ES-I3 (cell line): ENCODE measurements around the gene SCO2.
A peak's percentile ranks its signal among the peaks of the same experiment; 100 is the strongest.

Experiments
- H3K36me3 ChIP-seq: 2 replicates; pipeline ENCODE4 v1.6.1; 2013; ENCODE audit warnings: mild to moderate bottlenecking, low read length, control low read depth, moderate library complexity; ENCODE audit not compliant: insufficient read depth
- H3K4me1 ChIP-seq: 2 replicates; pipeline ENCODE4 v1.6.1; 2013; ENCODE audit warnings: mild to moderate bottlenecking, control low read depth, low read length; ENCODE audit not compliant: insufficient read depth
- H3K9ac ChIP-seq: 2 replicates; pipeline ENCODE4 v1.6.1; 2013; ENCODE audit warnings: low read depth, mild to moderate bottlenecking, low read length, moderate library complexity
- H3K9me3 ChIP-seq: 2 replicates; pipeline ENCODE4 v1.6.1; 2013; ENCODE audit warnings: mild to moderate bottlenecking, low read length, moderate library complexity; ENCODE audit not compliant: control insufficient read depth, insufficient read depth

SCO2 gene

DNA sequence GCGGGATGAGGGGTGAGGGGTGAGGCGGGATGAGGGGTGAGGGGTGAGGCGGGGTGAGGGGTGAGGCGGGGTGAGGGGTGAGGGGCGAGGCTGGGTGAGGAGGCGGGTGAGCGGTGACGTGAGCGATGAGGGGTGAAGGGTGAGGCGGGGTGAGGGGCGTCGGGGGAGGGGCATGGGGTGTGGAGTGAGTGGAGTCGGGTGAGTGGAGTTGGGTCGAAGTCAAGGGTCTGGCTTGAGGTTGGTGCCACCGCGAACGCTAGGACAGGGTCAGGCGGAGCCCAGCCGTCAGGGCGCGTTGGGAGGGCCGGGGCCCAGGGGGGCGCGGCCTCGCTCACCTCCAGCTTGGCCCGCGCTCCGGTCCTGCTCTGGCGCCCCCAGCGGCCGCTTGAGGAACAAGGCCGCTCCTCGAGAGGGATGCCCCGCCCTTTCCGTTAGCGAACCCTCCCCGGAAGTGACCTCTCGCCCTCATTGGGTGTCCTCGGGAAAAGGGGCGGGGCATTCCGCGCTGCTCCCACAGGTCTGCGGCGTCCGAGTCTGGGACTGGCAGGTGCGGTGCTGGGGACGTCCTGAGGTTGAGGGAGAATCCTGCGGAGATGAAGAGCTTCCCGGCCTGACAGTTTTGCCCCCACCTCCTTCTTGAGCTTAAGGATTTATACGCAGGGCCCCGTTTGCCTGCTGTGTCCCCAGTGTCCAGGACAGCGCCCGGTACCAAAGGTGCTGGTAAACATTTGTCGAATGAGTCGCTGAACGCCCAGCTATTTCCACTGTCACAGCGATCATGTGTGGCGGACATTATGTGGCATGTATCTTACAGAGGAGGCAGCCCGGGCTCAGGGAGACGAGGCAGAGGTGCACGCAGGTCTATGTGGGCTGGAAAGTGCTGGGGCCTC lies 37.4 kb upstream of the SCO2 start, which contains the start of gene SYCE3:
TSS of gene SYCE3 (minus strand) at position 397 of the 890 bp plus-strand sequence. CDS start 6,514 bp downstream, outside the sequence.
- no peaks in the 10 kb centered on the region for H3K4me1 ChIP-seq
- peaks cover 2% of the 10 kb centered on the region; the same call in 1 of the 2 replicates for H3K36me3 ChIP-seq
- H3K9me3 ChIP-seq, result no peaks in the 10 kb centered on the region
- H3K9ac ChIP-seq, result peak within 1 kb of the TSS; percentile 82

DNA sequence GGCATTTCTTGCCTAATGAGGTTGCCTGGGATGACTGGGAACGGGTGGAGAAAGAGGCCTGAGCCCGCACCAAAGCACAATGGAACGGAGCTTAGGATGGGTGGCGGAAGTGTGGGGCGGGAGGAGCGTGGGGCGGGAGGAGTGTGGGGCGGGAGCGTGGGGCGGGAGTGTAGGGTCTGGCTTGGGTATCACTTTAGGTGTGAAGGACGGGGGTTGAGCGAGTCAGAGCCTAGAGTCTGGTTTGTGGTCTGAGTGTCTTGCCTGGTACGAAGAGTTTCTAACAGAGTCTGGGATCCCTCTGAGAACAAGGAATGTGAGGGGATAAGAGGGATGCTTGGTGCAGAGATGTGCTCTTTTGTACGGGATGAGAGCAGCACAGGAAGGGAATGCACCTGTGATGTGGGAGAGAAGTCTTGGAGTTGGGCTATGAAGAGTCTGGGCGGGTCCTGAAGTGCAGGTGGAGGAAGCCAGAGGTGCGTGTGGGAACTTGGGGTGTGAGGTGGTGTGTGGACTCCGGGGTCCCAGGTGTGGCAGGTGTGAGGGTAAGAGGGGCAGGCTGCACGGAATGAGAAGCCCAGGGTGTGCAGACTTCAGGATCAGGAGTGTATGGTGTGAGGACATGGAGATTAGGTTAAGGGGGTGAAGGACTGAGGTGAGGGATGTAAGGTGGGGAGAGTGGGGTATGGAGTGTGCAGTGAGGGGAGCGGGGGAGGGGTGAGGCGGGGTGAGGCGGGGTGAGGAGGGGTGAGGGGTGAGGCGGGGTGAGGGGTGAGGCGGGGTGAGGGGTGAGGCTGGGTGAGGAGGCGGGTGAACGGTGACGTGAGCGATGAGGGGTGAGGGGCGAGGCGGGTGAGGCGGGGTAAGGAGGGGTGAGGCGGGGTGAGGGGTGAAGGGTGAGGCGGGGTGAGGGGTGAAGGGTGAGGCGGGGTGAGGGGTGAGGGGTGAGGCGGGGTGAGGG lies 36.3 kb upstream of the SCO2 start:
- H3K9ac ChIP-seq, result no peak overlapping the region
- no peaks in the 10 kb centered on the region for H3K36me3 ChIP-seq
- H3K9me3 ChIP-seq, result no peaks in the 10 kb centered on the region

DNA sequence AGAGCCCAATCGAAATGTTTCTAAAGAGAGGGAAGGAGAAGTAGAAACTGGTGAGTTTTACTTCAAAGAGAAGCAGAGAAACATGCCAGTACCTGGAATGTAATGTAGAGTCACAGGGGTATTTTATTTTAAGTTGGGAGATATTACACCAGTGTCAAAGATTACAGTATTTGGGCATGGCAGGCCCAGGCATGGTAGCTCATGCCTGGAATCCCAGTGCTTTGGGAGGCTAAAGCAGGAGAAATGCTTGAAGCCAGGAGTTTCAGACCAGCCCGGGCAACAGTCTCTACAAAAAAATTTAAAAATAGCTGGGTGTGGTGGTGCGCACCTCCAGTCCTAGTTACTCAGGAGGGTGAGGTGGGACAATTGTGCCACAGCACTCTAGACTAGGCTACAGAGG lies 34.6 kb upstream of the SCO2 start:
- Histone ChIP-seq H3K9ac (no peak overlapping the region), H3K36me3 (no peaks in the 10 kb centered on the region), H3K9me3 (no peaks in the 10 kb centered on the region), H3K4me1 (no peaks in the 10 kb centered on the region)

More for the DNA sequence above, 36.3 kb upstream of the SCO2 start:
- H3K4me1 ChIP-seq, result no peaks in the 10 kb centered on the region

DNA sequence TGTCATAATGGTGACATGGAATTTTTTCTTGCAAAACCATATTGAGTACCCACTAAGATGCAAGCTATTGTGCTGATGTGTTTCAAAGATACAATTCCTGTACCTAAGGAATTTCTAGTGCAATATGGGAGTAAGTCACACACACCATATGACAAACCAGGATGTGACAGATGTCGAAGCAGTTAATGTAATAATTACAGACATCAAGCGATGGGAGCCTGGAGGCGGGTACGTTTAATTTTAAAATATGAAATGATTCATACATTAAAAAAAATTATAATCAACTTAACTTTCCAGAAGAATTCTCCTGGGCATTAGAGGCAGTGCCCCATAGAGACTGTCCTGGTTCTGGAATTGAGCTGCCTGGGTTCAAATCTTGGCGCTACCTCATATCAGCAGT lies 31.3 kb upstream of the SCO2 start:
- no peaks in the 10 kb centered on the region for H3K4me1 ChIP-seq
- no peak overlapping the region for H3K9ac ChIP-seq
- no peaks in the 10 kb centered on the region for H3K9me3 ChIP-seq
- no peaks in the 10 kb centered on the region for H3K36me3 ChIP-seq

DNA sequence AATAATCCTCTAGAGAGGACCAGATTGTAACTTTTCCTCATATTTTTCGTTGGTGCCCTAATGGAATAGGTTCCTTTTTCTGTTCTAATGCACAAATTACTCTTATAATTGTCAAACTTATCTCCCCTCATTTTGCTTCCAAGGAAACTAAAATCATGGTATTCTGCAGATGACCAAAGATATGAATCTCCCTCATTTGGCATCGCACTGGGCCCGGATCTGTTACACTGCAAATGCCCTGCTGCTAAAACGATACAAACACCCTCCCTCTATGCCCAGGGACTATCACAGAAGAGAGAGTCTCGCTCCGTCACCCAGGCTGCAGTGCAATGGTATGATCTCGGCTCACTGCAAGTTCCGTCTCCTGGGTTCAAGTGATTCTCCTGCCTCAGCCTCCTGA lies 27.9 kb upstream of the SCO2 start:
- Histone ChIP-seq H3K4me1 (no peaks in the 10 kb centered on the region), H3K9me3 (no peaks in the 10 kb centered on the region), H3K9ac (no peak overlapping the region), H3K36me3 (no peaks in the 10 kb centered on the region)

DNA sequence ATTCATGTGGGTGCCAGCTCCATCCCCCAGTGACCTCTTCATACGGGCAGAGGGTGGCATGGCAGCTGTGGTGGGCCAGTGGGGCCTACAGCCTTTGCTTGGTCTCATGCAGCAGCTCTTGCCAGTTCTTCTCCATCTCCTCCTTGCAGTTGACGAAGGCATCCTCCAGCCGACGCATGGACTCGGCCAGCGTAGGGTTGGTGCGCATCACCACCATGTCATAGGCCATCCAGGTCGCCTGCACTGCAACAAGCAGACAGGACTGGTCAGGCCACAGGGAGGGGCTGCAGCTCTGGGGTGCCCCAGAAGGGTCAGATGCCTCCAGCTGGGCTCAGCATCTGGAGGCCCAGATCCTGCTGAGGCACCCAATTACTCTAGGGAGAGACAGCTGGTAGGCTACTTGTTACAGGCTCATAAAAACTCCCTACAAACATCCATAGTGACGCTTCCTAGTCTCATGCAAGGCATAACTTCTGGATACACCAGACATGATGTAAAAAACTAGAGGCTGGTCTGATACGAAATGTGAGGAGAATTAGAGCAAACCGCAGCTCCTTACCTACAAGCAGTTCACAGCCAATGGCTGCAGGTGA lies 25.9 kb upstream of the SCO2 start:
- Histone ChIP-seq H3K9ac (no peak overlapping the region), H3K36me3 (no peaks in the 10 kb centered on the region), H3K4me1 (no peaks in the 10 kb centered on the region), H3K9me3 (no peaks in the 10 kb centered on the region)

DNA sequence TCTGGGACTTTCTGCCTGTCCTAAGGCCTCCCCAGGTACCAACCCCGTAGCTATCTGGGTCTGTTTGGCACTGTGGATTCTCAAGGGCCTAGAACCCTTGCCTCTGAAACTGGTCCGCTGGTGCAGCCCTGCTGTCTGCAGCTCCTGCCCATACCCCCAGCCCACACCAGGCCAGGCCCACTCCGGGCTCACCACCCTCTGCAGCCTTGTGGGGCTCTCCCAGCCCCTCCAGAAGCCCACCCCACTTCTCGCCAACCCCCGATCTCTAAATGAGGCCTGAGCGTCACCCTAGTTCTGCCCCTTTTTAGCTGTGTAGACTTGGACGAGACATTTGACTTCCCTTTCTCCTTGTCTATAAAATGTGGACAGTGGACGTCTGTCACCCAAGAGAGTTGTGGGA lies 25.0 kb upstream of the SCO2 start:
- Histone ChIP-seq H3K36me3 (no peaks in the 10 kb centered on the region), H3K4me1 (no peaks in the 10 kb centered on the region), H3K9me3 (no peaks in the 10 kb centered on the region), H3K9ac (no peak overlapping the region)

DNA sequence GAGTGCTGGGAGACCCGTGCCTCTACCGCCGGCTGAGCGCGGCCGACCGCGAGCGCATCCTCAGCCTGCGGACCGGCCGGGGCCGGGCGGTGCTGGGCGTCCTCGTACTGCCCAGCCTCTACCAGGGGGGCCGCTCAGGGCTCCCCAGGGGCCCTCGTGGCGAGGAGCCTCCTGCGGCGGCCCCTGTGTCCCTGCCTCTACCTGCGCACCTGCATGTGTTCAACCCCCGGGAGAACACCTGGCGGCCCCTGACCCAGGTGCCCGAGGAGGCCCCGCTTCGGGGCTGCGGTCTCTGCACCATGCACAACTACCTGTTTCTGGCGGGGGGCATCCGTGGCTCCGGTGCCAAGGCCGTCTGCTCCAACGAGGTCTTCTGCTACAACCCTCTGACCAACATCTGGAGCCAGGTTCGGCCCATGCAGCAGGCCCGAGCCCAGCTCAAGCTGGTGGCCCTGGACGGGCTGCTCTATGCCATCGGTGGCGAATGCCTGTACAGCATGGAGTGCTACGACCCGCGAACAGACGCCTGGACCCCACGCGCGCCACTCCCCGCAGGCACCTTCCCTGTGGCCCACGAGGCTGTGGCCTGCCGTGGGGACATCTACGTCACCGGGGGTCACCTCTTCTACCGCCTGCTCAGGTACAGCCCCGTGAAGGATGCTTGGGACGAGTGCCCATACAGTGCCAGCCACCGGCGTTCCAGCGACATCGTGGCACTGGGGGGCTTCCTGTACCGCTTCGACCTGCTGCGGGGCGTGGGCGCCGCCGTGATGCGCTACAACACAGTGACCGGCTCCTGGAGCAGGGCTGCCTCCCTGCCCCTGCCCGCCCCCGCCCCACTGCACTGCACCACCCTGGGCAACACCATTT lies 23.8 kb upstream of the SCO2 start:
- Histone ChIP-seq H3K4me1 (no peaks in the 10 kb centered on the region), H3K9me3 (no peaks in the 10 kb centered on the region), H3K36me3 (no peaks in the 10 kb centered on the region), H3K9ac (no peak overlapping the region)

DNA sequence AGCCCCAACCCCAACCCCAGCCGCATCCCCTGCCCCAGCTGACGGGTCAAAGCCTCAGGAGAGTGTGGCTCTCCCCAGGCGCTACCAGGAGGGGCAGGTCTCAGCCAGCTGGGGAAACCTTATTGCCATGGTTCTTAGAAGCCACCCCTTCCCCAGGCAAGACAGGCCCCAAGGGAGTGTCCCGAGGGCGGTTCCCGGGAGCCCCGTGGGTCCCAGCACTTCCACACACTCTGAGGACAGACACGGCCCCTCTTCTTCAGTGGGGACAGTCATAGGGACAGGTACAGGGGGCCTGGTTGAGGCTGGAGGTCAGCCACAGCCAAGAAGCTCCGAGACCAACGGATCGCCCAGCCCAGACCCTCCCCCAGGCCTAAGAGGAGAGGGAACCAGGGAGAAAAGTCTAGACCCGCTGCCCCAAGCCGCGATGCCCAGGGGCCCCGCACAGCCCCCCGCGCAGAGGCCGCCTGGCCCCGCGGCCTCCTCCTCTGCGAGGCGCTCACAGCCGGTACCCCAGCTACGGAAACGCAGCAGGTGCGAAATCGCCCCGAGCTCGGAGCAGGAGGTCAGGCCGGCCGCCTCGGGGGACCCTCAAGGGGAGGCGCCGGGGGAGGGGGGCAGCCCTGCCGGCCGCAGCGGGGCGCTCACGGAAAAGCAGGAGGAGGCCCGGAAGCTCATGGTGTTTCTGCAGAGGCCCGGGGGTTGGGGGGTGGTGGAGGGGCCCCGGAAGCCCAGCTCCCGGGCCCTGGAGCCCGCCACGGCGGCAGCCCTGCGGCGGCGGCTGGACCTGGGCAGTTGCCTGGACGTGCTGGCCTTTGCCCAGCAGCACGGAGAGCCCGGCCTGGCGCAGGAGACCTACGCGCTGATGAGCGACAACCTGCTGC lies 22.9 kb upstream of the SCO2 start:
- no peaks in the 10 kb centered on the region for H3K9me3 ChIP-seq
- H3K4me1 ChIP-seq, result no peaks in the 10 kb centered on the region
- H3K36me3 ChIP-seq, result no peaks in the 10 kb centered on the region
- H3K9ac ChIP-seq, result no peak overlapping the region

DNA sequence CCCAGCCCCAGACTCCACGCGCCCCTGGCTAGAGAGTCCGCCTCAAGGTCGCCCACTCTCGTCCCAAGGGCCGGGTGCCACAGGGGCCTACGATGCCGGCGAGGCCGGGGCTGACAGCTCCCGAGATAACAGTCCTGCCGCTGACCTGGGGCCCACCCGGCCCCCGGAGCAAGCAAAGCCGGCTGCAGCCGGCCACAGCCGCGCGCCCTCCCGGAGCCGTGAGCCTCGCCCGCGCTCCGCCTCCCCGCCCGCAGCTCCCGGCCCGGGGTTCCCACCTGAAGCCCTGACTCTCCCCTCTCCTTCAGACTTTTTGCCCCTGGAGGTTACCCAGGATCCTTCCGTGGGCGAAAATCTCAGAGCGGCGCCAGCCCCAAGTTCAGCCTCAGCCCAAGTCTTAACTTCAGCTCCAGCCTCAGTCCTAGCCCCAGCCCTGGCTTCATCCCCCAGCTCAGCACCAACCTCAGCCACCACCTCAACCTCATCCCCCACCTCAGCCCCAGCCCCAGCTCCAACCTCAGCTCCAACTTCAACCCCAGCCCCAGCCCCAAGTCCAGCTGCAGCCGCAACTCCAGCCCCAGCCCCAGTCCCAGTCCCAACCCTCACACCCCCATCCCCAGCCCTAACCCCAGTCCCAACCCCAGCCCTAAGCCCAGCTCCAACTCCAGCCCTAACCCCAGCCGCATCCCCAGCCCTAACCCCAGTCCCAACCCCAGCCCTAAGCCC lies 22.0 kb upstream of the SCO2 start:
- H3K36me3 ChIP-seq, result no peaks in the 10 kb centered on the region
- no peak overlapping the region for H3K9ac ChIP-seq
- H3K4me1 ChIP-seq, result no peaks in the 10 kb centered on the region
- no peaks in the 10 kb centered on the region for H3K9me3 ChIP-seq

DNA sequence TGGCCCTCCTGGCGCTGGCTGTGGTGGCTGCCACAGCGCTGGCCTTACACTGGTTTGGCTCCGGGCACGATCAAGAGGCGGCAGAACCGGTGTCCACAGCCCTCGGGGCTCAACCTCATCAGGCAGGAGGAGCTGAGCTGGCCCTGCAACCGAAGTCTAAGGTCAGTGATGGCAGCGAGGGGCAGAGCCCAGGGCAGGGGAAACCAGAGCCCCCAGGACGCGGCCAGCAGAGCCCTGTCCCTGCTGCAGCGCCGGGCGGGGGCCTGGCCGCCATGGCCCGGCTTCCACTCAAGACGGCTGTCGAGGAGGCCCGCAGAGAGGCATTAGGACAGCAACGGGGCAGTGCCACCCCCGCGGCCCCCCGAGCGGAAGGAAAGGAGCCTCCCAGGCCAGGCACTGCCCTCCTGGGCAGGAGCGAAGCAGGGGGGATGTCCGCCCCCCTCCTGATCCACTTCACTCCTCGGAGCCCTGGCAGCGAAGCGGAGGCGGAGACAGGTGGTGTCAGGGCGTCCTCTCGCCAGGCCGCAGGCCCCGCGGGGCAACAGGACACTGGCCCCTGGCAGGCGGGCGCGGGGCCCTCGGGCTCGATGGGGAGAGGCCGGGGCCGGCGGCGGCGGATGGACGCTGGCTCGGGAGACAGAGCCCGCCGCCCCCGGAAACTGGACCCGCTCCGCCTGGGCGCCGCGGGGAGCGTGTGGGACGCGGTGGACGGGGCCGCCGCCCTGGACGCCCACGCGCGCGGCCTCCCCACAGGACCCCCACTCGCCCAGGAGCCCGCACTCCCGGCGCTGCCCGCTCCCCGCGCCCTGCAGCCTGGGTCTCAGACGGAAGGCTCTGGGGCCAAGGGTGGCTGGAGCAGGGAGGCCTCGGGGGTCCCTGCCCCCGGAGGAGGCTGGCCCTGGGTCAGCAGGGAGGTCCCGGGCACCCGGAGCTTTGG lies 21.2 kb upstream of the SCO2 start:
- Histone ChIP-seq H3K4me1 (no peaks in the 10 kb centered on the region), H3K9ac (no peak overlapping the region), H3K9me3 (no peaks in the 10 kb centered on the region), H3K36me3 (no peaks in the 10 kb centered on the region)
